ENCODE measurements around the gene FOXI1.

FOXI1 gene
- 0.17 to 0.36 reads per million in 2 experiments for total RNA-seq

GRCh38 chr5:170105642-170106611, at the start of gene FOXI1:
TSS of gene FOXI1 (plus strand) at chr5:170105897. CDS start at chr5:170105958, 61 bp downstream.
- no peak for DNase-seq (ENCODE audit: low read depth)

GRCh38 chr5:170056561-170057267, 49.0 kb upstream of the FOXI1 start:
- no peak for DNase-seq (ENCODE audit: low read depth)

- no peak for DNase-seq (ENCODE audit: low read depth)
Observed at GRCh38 chr5:170057311-170057710, 48.4 kb upstream of the FOXI1 start.

GRCh38 chr5:170059221-170059620, 46.5 kb upstream of the FOXI1 start:
- DNase-seq (ENCODE audit: low read depth) = no peak

- no peak for DNase-seq (ENCODE audit: low read depth)
Observed at GRCh38 chr5:170067152-170067551, 38.5 kb upstream of the FOXI1 start.

GRCh38 chr5:170067574-170068170, 38.0 kb upstream of the FOXI1 start:
- DNase-seq (ENCODE audit: low read depth) = no peak

DNA sequence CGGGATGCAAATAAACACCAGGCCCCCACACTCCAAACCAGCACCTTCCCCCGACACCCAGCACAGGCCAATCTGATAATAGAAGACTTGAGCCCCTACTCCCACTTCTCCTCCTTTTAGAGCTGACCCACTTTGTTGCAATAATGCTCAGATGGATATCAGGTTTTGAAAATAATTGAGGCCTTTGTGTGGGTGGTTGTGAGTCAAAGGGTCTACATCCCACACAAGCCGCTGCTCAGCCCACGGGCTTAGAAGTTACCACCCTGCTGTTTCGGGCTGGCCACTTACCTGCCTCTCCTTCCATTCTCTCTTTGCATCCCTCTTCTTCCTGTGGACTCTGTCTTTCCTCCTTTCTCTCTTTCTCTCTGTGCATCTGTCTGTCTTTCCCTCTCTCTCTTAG, 36.2 kb upstream of the FOXI1 start:
- DNase-seq (ENCODE audit: low read depth) = no peak

- no peak for DNase-seq (ENCODE audit: low read depth)
Observed at GRCh38 chr5:170070556-170071412, 34.9 kb upstream of the FOXI1 start.

GRCh38 chr5:170071748-170072147, 33.9 kb upstream of the FOXI1 start:
- DNase-seq (ENCODE audit: low read depth) = no peak

GRCh38 chr5:170075696-170076095, 30.0 kb upstream of the FOXI1 start:
- no peak for DNase-seq (ENCODE audit: low read depth)

DNA sequence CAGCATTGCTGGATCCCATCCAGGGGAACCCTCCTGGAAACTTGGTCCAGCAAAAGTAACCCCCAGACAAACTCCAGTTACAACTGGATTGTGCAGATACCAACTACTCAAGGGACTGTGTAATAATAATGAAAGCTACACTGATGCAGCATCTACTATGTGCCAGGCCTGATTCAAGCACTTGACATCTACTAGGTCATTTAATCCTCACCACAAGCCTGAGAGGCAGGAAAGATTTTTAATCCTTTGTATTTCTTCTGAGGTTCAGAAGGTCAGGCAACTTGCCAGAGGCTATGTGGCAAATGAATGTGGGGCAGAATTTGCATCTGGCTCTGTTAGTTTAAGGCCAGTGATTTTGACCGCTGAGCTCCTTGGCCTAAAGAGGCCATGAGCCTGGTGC, 29.5 kb upstream of the FOXI1 start:
- no peak for DNase-seq (ENCODE audit: low read depth)

GRCh38 chr5:170076739-170077138, 29.0 kb upstream of the FOXI1 start:
- no peak for DNase-seq (ENCODE audit: low read depth)

DNA sequence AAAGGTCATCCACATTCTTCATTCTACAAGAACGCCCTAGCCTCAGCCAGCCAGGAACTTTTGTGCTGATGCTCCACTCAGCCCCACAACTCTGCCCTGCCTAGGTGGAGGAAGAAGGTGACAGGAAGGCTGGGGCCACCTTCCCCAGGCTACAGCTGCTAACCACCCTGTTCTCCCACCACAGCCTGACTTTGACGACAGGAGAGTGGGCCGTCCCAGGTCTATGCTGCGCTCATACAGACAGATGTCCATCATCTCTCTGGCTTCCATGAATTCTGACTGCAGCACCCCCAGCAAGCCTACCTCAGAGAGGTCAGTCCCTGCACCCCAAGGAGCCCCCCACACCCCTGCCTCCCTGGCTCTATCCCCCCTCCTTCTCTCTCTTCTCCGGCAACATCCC, 28.2 kb upstream of the FOXI1 start:
- no peak for DNase-seq (ENCODE audit: low read depth)

GRCh38 chr5:170078458-170078857, 27.2 kb upstream of the FOXI1 start:
- DNase-seq (ENCODE audit: low read depth) = no peak

- DNase-seq (ENCODE audit: low read depth) = no peak
Observed at GRCh38 chr5:170078931-170079330, 26.8 kb upstream of the FOXI1 start.

DNA sequence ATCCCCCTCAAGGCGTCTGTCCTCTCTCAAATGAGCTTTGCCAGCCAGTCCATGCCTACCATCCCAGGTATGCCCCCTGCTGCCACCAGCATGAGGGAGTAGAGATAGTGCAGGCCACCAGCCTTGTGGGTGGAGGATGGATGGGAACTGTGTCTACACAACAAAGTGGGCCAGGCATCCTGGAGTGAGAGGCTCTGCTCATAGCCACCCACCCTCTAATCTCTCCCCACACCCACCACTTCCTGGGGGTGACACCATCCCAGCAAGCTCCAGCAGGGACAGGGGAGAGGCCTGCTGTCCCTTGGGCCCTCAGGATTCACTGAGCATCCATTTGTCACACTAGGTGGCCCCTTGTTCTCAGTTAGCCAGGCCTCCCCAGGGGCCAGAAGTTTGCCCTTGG, 25.5 kb upstream of the FOXI1 start:
- no peak for DNase-seq (ENCODE audit: low read depth)

- no peak for DNase-seq (ENCODE audit: low read depth)
Observed at GRCh38 chr5:170080786-170081445, 24.8 kb upstream of the FOXI1 start.

GRCh38 chr5:170081616-170082015, 24.1 kb upstream of the FOXI1 start:
- no peak for DNase-seq (ENCODE audit: low read depth)

GRCh38 chr5:170082701-170083100, 23.0 kb upstream of the FOXI1 start:
- no peak for DNase-seq (ENCODE audit: low read depth)

GRCh38 chr5:170087168-170087817, 18.4 kb upstream of the FOXI1 start:
- no peak for DNase-seq (ENCODE audit: low read depth)

All from T follicular helper cell (primary cell).